HepG2 (cell line): ENCODE data around the gene ATG4B. TPM values are rescaled to one million over a fixed set of nuclear protein-coding genes. Genes with fewer than 3 reads are reported as not detected.
A peak's percentile ranks its signal among the peaks of the same experiment; 100 is the strongest.

Source experiments
- HIVEP1 ChIP-seq: sonication (generic); formaldehyde crosslinking; IDR thresholded peaks from 2 replicates; pipeline ENCODE4 v1.4.0; 2020; ENCODE audit warnings: mild to moderate bottlenecking, missing genetic modification reagents
- MXD4 ChIP-seq: IDR thresholded peaks from 2 replicates; pipeline ENCODE4 v1.6.1; 2016; ENCODE audit warnings: mild to moderate bottlenecking, missing biosample characterization, missing genetic modification reagents
- MYC ChIP-seq: sonication (generic); formaldehyde crosslinking; IDR thresholded peaks from 2 replicates; pipeline ENCODE4 v1.9.0; 2021; ENCODE audit warnings: missing genetic modification reagents, borderline replicate concordance
- TBX2 ChIP-seq: sonication (generic); formaldehyde crosslinking; IDR thresholded peaks from 2 replicates; pipeline ENCODE4 v1.5.0; 2020; ENCODE audit warnings: missing genetic modification reagents, mild to moderate bottlenecking, borderline replicate concordance
- TMF1 ChIP-seq: sonication (generic); formaldehyde crosslinking; IDR thresholded peaks from 2 replicates; pipeline ENCODE4 v1.8.1; 2022; ENCODE audit warnings: low read depth, missing genetic modification reagents
- TRIM24 ChIP-seq: sonication (generic); formaldehyde crosslinking; IDR thresholded peaks from 2 replicates; pipeline ENCODE4 v1.8.0; 2022; ENCODE audit warnings: mild to moderate bottlenecking, missing genetic modification reagents
- ZFP82 ChIP-seq: sonication (generic); formaldehyde crosslinking; IDR thresholded peaks from 2 replicates; pipeline ENCODE4 v1.5.1; 2020; ENCODE audit warnings: mild to moderate bottlenecking, missing genetic modification reagents, borderline replicate concordance
- ZNF260 ChIP-seq: sonication (generic); formaldehyde crosslinking; IDR thresholded peaks from 2 replicates; pipeline ENCODE4 v1.4.0; 2020; ENCODE audit warnings: missing genetic modification reagents, low read depth, mild to moderate bottlenecking, borderline replicate concordance
- ZNF317 ChIP-seq: sonication (generic); formaldehyde crosslinking; IDR thresholded peaks from 2 replicates; pipeline ENCODE4 v1.5.0; 2020; ENCODE audit warnings: mild to moderate bottlenecking, missing genetic modification reagents
- ZNF761 ChIP-seq: sonication (generic); formaldehyde crosslinking; conservative IDR thresholded peaks from 2 replicates; pipeline ENCODE4 v1.4.0; 2020; ENCODE audit warnings: mild to moderate bottlenecking, missing genetic modification reagents
- ZNF768 ChIP-seq: sonication (generic); formaldehyde crosslinking; IDR thresholded peaks from 2 replicates; pipeline ENCODE4 v1.4.0; 2020; ENCODE audit warnings: missing genetic modification reagents
- ZNF772 ChIP-seq: sonication (generic); formaldehyde crosslinking; IDR thresholded peaks from 2 replicates; pipeline ENCODE4 v1.5.0; 2020; ENCODE audit warnings: mild to moderate bottlenecking, missing genetic modification reagents
- polyA plus RNA-seq, 8 experiments: library from polyadenylated mRNA; depleted of rRNA in 3 of 8; stranded (reverse) in 7 of 8; unstranded in 1 of 8; fragments of >200 nt; fragmentation: Illumina TruSeq in 4 of 8; extraction: Trizol in 4 of 8; gene quantifications; 2 replicates each; pipeline versions ENCODE4 v1.2.1 to v1.2.3, GENCODE V29; 2011 to 2016; ENCODE audit warnings: low read depth in 4 of 8, missing spikeins in 1 of 8, mixed read lengths in 1 of 8; ENCODE audit not compliant: insufficient read depth in 1 of 8
- total RNA-seq, 5 experiments: library from RNA; depleted of rRNA; stranded (reverse); fragments of >200 nt; fragmentation: Illumina TruSeq; extraction: Trizol; gene quantifications; 2 replicates each; pipeline ENCODE4 v1.2.3, GENCODE V29; 2016; ENCODE audit warnings: low read depth in 1 of 5
- TF ChIP-seq, protein P1 (sequence below): sonication (generic); formaldehyde crosslinking; IDR thresholded peaks from 2 replicates; pipeline ENCODE4 v1.5.0; 2020; ENCODE audit warnings: missing genetic modification reagents
- TF ChIP-seq, protein P2 (sequence below): sonication (generic); formaldehyde crosslinking; IDR thresholded peaks from 2 replicates; pipeline ENCODE4 v1.4.0; 2020; ENCODE audit warnings: missing genetic modification reagents, borderline replicate concordance
- TF ChIP-seq, protein P3 (sequence below): sonication (generic); formaldehyde crosslinking; IDR thresholded peaks from 2 replicates; pipeline ENCODE4 v1.4.0; 2020; ENCODE audit warnings: missing genetic modification reagents
- TF ChIP-seq, protein P4 (sequence below), 2 experiments: sonication (generic) in 1 of 2; formaldehyde crosslinking in 1 of 2; IDR thresholded peaks; 2 replicates each; pipeline versions ENCODE4 v1.4.0 to v1.6.1; 2016 to 2020; ENCODE audit warnings: borderline replicate concordance in 1 of 2, low read depth in 1 of 2, mild to moderate bottlenecking in 1 of 2, missing genetic modification reagents in 1 of 2

ATG4B gene
- total and polyA plus RNA-seq, 2 of the 13 experiments (the other 11 are each of a cell fraction or from before 2014, with no cell fraction given) = 95.5 to 239 TPM

DNA sequence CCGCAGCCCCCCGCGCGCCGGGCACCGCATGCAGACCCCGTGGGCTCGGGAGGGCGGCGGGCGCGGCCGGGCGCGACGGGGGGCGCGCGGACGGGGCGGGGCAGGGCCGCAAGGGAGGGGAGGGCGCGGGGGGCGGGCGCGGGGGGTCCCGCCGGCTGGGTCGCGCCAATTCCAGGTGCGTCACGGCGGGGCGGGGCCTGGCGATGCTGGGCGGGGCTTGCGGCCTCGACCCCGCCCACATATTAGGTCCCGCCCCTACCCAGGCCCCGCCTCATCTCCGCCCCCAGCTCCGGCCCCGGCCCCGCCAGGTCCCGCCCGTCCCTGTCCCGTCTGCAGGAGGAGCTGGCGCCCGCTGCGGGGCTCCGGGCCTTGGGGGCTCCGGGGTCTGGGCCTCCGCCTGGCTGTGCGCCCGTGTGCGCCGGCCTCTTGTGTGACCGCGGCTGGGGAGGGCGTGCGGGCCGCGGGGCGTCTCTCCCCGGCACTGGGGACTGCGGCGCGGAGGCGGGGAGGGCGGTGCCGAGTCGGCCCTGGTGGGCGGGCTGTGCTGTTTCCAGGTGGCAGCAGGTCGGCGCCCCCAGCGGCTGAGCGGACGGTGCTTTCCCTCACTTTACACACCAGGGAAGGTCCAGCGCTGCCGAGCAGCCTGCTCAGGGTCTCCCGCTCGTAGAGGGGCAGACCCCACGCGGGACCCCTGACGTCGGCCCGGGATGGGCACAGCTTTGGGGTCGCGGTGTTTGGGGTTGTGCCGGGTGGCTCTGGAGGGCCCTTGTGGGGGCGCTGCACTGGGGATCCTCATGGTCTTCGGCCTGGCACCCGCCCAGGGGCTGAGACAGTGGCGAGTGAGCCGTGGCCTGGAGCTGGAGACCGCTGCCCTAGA, 64.9 kb downstream of the ATG4B start (continued):
- TF ChIP-seq, protein P1, sequence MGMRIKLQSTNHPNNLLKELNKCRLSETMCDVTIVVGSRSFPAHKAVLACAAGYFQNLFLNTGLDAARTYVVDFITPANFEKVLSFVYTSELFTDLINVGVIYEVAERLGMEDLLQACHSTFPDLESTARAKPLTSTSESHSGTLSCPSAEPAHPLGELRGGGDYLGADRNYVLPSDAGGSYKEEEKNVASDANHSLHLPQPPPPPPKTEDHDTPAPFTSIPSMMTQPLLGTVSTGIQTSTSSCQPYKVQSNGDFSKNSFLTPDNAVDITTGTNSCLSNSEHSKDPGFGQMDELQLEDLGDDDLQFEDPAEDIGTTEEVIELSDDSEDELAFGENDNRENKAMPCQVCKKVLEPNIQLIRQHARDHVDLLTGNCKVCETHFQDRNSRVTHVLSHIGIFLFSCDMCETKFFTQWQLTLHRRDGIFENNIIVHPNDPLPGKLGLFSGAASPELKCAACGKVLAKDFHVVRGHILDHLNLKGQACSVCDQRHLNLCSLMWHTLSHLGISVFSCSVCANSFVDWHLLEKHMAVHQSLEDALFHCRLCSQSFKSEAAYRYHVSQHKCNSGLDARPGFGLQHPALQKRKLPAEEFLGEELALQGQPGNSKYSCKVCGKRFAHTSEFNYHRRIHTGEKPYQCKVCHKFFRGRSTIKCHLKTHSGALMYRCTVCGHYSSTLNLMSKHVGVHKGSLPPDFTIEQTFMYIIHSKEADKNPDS = no peak
- TF ChIP-seq, protein P2, sequence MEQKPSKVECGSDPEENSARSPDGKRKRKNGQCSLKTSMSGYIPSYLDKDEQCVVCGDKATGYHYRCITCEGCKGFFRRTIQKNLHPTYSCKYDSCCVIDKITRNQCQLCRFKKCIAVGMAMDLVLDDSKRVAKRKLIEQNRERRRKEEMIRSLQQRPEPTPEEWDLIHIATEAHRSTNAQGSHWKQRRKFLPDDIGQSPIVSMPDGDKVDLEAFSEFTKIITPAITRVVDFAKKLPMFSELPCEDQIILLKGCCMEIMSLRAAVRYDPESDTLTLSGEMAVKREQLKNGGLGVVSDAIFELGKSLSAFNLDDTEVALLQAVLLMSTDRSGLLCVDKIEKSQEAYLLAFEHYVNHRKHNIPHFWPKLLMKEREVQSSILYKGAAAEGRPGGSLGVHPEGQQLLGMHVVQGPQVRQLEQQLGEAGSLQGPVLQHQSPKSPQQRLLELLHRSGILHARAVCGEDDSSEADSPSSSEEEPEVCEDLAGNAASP (CRISPR knock-in tag) = no peak
- TF ChIP-seq ZNF317 (CRISPR knock-in tag) (no peak), ZNF761 (CRISPR knock-in tag) (peak; percentile 90; the same call in 1 of the 2 replicates), ZNF260 (CRISPR knock-in tag) (no peak), ZNF768 (CRISPR knock-in tag) (peak; percentile 76), ZNF772 (CRISPR knock-in tag) (peak; percentile 76; the same call in 1 of the 2 replicates), TMF1 (CRISPR knock-in tag) (0 out of 2 replicates have a peak, but pooled peaks have one; percentile 78), MYC (CRISPR knock-in tag) (peak; percentile 78; the same call in 1 of the 2 replicates), ZFP82 (CRISPR knock-in tag) (no peak), MXD4 (CRISPR knock-in tag) (peak; percentile 78), TRIM24 (CRISPR knock-in tag) (no peak), HIVEP1 (CRISPR knock-in tag) (no peak), TBX2 (CRISPR knock-in tag) (peak; percentile 66)
- TF ChIP-seq, protein P3, sequence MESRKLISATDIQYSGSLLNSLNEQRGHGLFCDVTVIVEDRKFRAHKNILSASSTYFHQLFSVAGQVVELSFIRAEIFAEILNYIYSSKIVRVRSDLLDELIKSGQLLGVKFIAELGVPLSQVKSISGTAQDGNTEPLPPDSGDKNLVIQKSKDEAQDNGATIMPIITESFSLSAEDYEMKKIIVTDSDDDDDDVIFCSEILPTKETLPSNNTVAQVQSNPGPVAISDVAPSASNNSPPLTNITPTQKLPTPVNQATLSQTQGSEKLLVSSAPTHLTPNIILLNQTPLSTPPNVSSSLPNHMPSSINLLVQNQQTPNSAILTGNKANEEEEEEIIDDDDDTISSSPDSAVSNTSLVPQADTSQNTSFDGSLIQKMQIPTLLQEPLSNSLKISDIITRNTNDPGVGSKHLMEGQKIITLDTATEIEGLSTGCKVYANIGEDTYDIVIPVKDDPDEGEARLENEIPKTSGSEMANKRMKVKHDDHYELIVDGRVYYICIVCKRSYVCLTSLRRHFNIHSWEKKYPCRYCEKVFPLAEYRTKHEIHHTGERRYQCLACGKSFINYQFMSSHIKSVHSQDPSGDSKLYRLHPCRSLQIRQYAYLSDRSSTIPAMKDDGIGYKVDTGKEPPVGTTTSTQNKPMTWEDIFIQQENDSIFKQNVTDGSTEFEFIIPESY (CRISPR knock-in tag) = no peak
- TF ChIP-seq, protein P4, sequence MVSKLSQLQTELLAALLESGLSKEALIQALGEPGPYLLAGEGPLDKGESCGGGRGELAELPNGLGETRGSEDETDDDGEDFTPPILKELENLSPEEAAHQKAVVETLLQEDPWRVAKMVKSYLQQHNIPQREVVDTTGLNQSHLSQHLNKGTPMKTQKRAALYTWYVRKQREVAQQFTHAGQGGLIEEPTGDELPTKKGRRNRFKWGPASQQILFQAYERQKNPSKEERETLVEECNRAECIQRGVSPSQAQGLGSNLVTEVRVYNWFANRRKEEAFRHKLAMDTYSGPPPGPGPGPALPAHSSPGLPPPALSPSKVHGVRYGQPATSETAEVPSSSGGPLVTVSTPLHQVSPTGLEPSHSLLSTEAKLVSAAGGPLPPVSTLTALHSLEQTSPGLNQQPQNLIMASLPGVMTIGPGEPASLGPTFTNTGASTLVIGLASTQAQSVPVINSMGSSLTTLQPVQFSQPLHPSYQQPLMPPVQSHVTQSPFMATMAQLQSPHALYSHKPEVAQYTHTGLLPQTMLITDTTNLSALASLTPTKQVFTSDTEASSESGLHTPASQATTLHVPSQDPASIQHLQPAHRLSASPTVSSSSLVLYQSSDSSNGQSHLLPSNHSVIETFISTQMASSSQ (IDR thresholded peaks at IDR 0.05; ENCODE audit: low read depth) = no peak
- TF ChIP-seq, protein P4 (CRISPR knock-in tag; IDR thresholded peaks at IDR 0.05; ENCODE audit: borderline replicate concordance) = peak; percentile 68; the same call in 1 of the 2 replicates
